HG02763 (cell line): Measurements from ENCODE around the gene GFI1.
"Not testable (repeated sequence)": the region's sequence is repeated elsewhere in the genome, so short reads cannot be mapped to it uniquely, and the experiment has no call there.

Experiments
- ATAC-seq: cut with Tn5 transposase; IDR thresholded peaks from one replicate; pipeline ENCODE4 v1.9.1; 2021; ENCODE audit warnings: mild to moderate bottlenecking, moderate library complexity; ENCODE audit not compliant: unreplicated experiment

The GFI1 gene

DNA sequence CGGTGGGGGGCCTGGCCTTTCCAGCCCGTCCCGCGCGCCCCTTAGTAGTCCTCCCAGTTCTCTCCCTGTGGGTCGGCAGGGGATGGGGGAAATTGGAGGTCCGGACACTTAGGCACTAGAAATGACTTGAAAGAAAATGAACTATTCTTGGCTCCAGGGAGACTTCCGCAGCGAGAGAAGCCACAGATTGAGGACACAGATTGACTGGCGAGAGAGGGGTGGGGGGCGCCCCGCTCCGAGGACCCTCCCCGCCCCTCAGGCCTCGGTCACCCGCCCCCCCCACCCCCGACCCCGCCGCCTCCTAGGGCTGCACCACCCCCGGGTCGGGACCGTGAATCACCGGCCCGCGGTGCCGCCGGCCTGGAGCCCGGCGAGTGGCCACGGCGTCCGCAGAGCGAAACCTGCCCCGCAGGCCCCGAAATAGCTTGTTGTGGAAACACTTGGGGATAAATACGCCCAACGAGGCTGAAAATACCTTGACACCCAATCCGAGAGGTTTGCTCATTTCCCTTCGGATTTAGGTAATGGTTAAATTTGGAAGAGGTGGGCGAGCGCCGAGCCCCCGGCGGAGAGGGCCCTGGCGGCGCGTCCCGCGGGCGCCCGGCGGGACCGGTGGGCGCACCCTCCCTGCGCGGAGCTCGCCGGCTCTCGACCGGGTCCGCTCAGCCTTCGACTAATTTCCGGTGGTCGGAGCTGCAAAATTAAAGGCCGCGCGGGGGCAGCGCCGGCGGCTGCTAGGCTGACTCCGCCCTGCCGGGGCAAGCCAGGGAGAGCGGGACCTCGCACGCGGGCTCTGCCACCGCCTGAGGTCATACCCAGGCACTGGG is at the start of gene GFI1:
Gene GFI1, minus strand, starts transcription at position 675 of the 827 bp plus-strand sequence. CDS start 3,438 bp downstream, outside the sequence.
- ATAC-seq = peak; percentile 21

DNA sequence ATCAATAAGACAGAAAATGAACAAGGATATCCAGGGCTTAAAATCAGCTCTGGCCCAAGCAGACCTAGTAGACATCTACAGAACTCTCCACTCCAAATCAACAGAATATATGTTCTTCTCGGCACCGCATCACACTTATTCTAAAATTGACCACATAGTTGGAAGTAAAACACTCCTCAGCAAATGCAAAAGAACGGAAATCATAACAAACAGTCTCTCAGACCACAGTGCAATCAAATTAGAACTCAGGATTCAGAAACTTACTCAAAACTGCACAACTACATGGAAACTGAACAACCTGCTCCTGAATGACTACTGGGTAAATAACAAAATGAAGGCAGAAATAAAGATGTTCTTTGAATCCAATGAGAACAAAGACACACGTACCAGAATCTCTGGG is 45.6 kb upstream of the GFI1 start:
- not testable (repeated sequence) for ATAC-seq

DNA sequence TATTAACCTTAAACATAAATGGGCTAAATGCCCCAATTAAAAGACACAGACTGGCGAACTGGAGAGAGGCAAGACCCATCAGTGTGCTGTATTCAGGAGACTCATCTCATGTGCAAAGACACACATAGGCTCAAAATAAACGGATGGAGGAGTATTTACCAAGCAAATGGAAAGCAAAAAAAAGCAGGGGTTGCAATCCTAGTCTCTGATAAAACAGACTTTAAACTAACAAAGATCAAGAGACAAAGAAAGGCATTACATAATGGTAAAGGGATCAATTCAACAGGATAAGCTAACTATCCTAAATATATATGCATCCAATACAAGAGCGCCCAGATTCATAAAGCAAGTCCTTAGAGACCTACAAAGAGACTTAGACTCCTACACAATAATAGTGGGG is 45.2 kb upstream of the GFI1 start:
- not testable (repeated sequence) for ATAC-seq

- no peak for ATAC-seq
These were observed 40.9 kb upstream of the GFI1 start for GRCh38 chr1:92527670-92528069.

DNA sequence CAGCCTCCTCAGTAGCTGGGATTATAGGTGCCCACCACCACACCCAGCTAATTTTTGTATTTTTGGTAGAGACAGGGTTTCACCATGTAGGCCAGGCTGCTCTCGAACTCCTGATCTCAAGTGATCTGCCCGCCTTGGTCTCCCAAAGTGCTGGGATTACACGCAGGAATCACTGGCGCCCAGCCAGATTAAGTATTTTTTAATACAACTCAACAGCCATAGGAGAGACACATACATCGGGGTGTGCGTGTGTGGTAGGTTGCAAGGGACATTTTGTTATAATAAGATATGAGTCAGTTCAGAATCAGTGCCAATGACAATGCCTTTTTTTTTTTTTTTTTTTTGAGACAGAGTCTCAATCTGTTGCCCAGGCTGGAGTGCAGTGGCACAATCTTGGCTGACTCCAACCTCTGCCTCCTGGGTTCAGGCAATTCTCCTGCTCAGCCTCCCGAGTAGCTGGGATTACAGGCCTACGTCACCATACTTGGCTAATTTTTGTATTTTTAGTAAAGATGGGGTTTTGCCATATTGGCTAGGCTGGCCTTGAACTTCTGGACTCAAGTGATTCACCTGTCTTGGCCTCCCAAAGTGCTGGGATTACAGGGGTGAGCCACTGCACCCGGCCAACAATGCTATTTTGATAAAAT is 38.3 kb upstream of the GFI1 start:
- not testable (repeated sequence) for ATAC-seq

- ATAC-seq = no peak
These were observed 32.3 kb upstream of the GFI1 start for GRCh38 chr1:92519043-92519442.

GRCh38 chr1:92516574-92516973 is 29.8 kb upstream of the GFI1 start:
- no peak for ATAC-seq

DNA sequence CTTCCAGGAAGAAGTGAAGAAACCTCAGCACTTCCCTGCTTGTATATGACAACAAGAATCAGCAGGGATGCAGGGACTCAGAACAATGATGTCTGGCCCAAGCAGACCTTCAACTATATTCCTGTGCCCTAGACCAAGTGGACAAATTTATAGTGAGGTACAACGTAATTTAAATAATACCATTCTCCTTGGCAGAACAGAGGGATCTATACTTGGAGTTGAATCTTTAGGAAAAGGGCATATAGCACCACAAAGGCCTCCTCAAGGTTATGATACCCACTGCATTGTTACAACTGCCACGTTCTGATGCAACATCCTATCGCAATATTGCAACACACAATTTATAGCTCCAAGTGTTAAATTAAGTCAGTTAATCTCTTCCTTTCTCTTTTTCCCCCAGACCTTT is 29.1 kb upstream of the GFI1 start:
- ATAC-seq = no peak

GRCh38 chr1:92511541-92511940 is 24.8 kb upstream of the GFI1 start:
- peak; percentile 75 for ATAC-seq

DNA sequence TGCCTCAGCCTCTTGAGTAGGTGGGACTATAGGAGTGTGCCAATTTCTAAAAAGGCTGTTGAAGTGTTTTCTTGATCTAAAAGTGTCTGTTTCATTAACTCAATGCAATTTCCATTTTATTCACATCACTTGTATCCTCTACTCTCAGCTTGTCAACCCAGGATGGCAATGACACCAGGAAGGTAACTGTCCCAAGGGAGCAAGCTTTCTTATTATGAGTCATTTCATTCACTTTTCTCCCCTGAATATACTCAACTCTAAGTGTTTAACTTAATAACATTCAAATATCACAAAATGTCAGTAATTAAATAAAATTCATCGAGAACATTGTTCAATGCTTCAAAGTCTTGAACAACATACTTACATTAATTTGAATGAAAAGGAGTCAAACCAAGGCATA is 22.9 kb upstream of the GFI1 start:
- ATAC-seq = no peak

DNA sequence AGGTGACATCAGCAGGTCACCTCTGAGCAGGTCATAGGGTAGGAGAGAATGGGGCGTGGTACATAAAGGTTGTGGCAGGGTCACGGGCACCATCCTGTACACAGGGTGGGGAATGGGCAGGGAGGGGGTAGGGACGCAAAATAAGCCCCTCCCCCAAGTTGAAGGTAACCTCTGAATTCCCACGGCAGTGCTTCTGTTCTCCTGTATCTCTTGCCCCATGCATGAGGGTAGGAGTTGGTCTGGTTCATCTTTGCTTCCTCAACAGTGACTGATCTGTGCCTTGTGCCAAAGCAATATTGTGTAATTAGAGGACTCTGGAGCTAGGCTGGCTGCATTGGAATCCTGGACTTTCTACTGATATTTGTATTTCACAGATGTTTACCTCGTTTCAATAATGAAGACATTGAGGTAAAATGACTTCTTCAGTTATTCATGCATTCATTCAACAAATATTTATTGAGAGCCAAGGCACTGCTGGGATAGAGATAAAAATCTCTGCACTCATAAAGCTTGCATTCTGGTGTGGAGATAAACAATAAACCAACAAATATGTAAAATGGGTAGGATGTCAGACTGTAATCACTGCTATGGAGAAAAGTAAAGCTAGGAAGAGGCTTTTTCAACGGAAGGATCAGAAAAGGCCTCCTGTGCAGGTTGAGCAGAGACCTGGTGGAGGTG is 18.4 kb upstream of the GFI1 start:
- ATAC-seq = no peak

DNA sequence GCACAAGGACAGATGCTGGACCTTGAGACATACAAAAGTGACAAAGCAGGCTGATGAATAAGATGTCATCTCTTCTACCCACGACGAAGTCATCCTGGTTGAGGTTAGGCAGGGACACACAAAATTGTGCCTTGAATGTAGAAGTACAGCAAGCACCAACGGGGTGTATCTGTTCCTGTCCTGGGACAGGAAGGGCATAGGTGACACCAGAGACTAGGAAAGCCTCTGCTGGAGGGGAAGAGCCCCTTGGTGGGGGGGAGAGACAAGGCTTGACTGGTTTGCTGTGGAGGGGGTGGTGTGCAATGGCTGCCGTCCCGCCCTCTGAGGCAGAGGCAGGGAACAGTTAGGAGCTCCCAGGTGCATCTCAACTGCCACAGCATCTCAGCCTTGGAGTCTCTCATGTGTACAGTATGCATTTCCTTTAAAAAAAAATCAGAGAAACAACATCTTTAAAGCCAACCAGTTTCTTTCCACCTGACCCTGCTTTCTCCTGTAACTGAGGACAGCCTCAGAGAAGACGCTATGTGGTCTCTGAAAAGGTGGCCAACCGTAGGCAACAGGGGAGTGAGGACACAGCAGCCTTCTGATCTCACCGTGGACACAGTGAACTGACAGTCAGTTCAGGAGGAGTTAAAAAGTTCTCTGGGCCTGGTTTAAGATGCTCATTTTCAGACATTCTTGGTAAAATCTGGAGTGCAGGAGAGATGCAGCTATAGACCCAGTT is 17.7 kb upstream of the GFI1 start:
- ATAC-seq = no peak

GRCh38 chr1:92503926-92504285 is 17.2 kb upstream of the GFI1 start:
- no peak for ATAC-seq

GRCh38 chr1:92503043-92503925 is 16.6 kb upstream of the GFI1 start:
- ATAC-seq = no peak

DNA sequence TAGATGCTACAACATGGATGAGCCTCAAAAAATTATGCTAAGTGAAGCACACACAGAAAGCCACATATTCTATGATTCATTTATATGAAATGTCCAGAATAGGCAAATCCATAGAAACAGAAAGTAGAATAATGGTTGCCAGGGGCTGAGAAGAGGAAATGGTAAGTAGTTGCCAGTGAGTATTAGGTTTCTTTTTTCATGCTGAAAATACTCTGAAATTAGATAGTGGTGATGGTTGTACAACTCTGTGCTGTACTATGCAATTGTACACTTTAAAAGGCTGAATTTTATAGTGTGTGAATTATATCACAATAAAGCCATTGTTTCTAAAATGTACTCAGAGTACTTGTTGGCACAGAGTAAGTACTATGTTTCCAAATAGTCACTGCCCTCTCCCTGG is 15.5 kb upstream of the GFI1 start:
- ATAC-seq = no peak

GRCh38 chr1:92500552-92500951 is 13.8 kb upstream of the GFI1 start:
- ATAC-seq = no peak

DNA sequence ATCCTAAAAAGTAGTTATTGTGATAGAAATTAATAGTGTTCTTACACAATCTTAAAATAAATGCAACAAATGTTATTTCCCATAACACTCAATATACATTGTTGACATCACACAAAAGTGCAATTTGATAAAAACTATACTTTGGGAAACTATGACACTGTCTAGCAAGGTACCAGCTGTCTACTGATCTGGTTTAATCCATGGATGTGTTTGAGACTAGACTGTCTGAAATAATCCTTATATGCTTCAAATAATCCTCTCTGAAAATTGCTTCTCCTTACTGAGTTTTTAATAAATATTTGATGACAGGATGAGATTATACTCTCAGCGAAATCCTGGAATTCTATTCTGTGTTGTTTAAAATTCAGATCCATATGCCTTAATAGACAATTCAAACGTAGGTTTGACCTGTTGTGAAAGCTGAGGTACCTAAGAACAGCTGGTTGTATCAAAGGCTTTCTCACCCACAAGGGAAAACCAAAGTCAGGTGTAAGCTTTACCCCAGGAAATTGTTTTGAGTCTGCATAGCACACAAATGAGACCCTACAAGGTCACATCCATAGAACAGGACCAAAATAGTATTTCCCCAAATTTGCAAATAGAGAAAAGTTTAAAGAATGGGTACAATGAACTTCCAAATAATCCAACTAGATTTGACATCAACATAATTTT is 8.8 kb upstream of the GFI1 start:
- ATAC-seq = no peak

GRCh38 chr1:92494485-92495141 is 7.9 kb upstream of the GFI1 start:
- no peak for ATAC-seq

GRCh38 chr1:92493139-92493538 is 6.4 kb upstream of the GFI1 start:
- ATAC-seq = no peak
